KOPT-K1 (cell line): ENCODE measurements around the gene RETN.

Experiments
- H3K27ac ChIP-seq: fragments of 200-600 bp; sonication (generic); 2 replicates; pipeline ENCODE4 v1.5.1; 2016; ENCODE audit warnings: antibody characterized with exemption, mild to moderate bottlenecking, low read depth, low read length; ENCODE audit not compliant: poor library complexity, severe bottlenecking
- H3K36me3 ChIP-seq: fragments of 200-600 bp; sonication (generic); 2 replicates; pipeline ENCODE4 v1.5.1; 2017; ENCODE audit warnings: antibody characterized with exemption, mild to moderate bottlenecking, low read length, moderate library complexity; ENCODE audit not compliant: insufficient read depth
- H3K9me3 ChIP-seq: fragments of 200-600 bp; sonication (generic); 2 replicates; pipeline ENCODE4 v1.5.1; 2017; ENCODE audit warnings: antibody characterized with exemption, low read length, mild to moderate bottlenecking; ENCODE audit not compliant: insufficient read depth, poor library complexity, severe bottlenecking

The RETN gene

GRCh38 chr19:7663706-7664105 is 5.1 kb upstream of the RETN start:
- H3K9me3 ChIP-seq = no peaks in the 10 kb centered on the region
- no peaks in the 10 kb centered on the region for H3K36me3 ChIP-seq
- H3K27ac ChIP-seq = no peak overlapping the region

- H3K36me3 ChIP-seq = no peaks in the 10 kb centered on the region
- H3K27ac ChIP-seq = no peak overlapping the region
These were observed 3.8 kb upstream of the RETN start for GRCh38 chr19:7665076-7665475.

GRCh38 chr19:7669641-7670040 is 792 bp downstream of the RETN start:
- H3K9me3 ChIP-seq = no peaks in the 10 kb centered on the region
- peak overlapping the region; percentile 82 for H3K27ac ChIP-seq
- H3K36me3 ChIP-seq = no peaks in the 10 kb centered on the region

More at GRCh38 chr19:7665076-7665475, 3.8 kb upstream of the RETN start:
- H3K9me3 ChIP-seq = no peaks in the 10 kb centered on the region

- H3K9me3 ChIP-seq = no peaks in the 10 kb centered on the region
- H3K27ac ChIP-seq = no peak overlapping the region
- H3K36me3 ChIP-seq = no peaks in the 10 kb centered on the region
These were observed 1.4 kb downstream of the RETN start for GRCh38 chr19:7670150-7670783.

- Histone ChIP-seq H3K9me3 (no peaks in the 10 kb centered on the region), H3K36me3 (no peaks in the 10 kb centered on the region), H3K27ac (no peak overlapping the region)
These were observed 1.9 kb downstream of the RETN start for GRCh38 chr19:7670790-7671189.

GRCh38 chr19:7672522-7672921 is 3.7 kb downstream of the RETN start:
- H3K9me3 ChIP-seq = no peaks in the 10 kb centered on the region
- H3K36me3 ChIP-seq = no peaks in the 10 kb centered on the region
- no peak overlapping the region for H3K27ac ChIP-seq

- no peaks in the 10 kb centered on the region for H3K9me3 ChIP-seq
- H3K36me3 ChIP-seq = no peaks in the 10 kb centered on the region
- peak overlapping the region; percentile 51 for H3K27ac ChIP-seq
These were observed 5.5 kb downstream of the RETN start for GRCh38 chr19:7674010-7675005.

GRCh38 chr19:7676376-7676775 is 7.5 kb downstream of the RETN start:
- H3K27ac ChIP-seq = no peak overlapping the region
- H3K9me3 ChIP-seq = no peaks in the 10 kb centered on the region
- H3K36me3 ChIP-seq = no peaks in the 10 kb centered on the region

- H3K27ac ChIP-seq = no peak within 1 kb of the TSS
- no peaks in the 10 kb centered on the region for H3K9me3 ChIP-seq
- H3K36me3 ChIP-seq = no peaks in the 10 kb centered on the region
These were observed 8.0 kb downstream of the RETN start, which contains the start of gene MCEMP1 for GRCh38 chr19:7676854-7677253. Gene MCEMP1, plus strand, starts transcription at chr19:7677090. Its CDS starts 31 bp downstream, at chr19:7677121.

- H3K9me3 ChIP-seq = no peaks in the 10 kb centered on the region
- H3K27ac ChIP-seq = no peak overlapping the region
- peaks cover 5% of the 10 kb centered on the region; the same call in 1 of the 2 replicates for H3K36me3 ChIP-seq
These were observed 8.9 kb downstream of the RETN start for GRCh38 chr19:7677669-7678311.

GRCh38 chr19:7678971-7679751 is 10.3 kb downstream of the RETN start:
- Histone ChIP-seq H3K36me3 (peaks cover 19% of the 10 kb centered on the region), H3K9me3 (no peaks in the 10 kb centered on the region), H3K27ac (peak overlapping the region; percentile 4)

- Histone ChIP-seq H3K27ac (peak overlapping the region; percentile 83), H3K36me3 (peaks cover 19% of the 10 kb centered on the region)
These were observed 11.1 kb downstream of the RETN start for GRCh38 chr19:7679771-7680605.

GRCh38 chr19:7680606-7681339 is 11.9 kb downstream of the RETN start, which contains the start of gene TRAPPC5:
Gene TRAPPC5, plus strand, starts transcription at chr19:7680833. Its CDS starts 1,421 bp downstream, at chr19:7682254.
- H3K27ac ChIP-seq = peak within 1 kb of the TSS; percentile 83
- H3K36me3 ChIP-seq = peaks cover 19% of the 10 kb centered on the region
- H3K9me3 ChIP-seq = no peaks in the 10 kb centered on the region

More at GRCh38 chr19:7679771-7680605, 11.1 kb downstream of the RETN start:
- H3K9me3 ChIP-seq = no peaks in the 10 kb centered on the region
